Measurements from ENCODE around the gene UBIAD1. TPM values are rescaled to one million over a fixed set of nuclear protein-coding genes. Genes with fewer than 3 reads are reported as not detected.

The UBIAD1 gene
- total RNA-seq = 10.5 TPM
- long read RNA-seq, transcript UBIAD1-202 (2 exons, 3,646 nt) = major isoform, 33 of 51 reads
- long read RNA-seq, partial matches to known transcripts = 0 of 51 reads
- long read RNA-seq, other reads (novel, unspliced or antisense) = 18 of 51 reads

GRCh38 chr1:11272832-11273594 is at the start of gene UBIAD1:
Gene UBIAD1 (plus strand): TSS chr1:11273198. CDS start chr1:11273532, 334 bp downstream.
- Histone ChIP-seq H3K27me3 (ENCODE audit: low read depth) (no peaks in the 10 kb centered on the region), H3K36me3 (peaks cover 13% of the 10 kb centered on the region), H3K4me1 (peaks cover 34% of the 10 kb centered on the region), H3K9me3 (no peaks in the 10 kb centered on the region), H3K4me3 (peak within 1 kb of the TSS; percentile 71), H3K27ac (peak within 1 kb of the TSS; percentile 96)
- DNase-seq (peak; percentile 87), ATAC-seq (peak; percentile 97 to 98)
- intact Hi-C loops (cut with DNase I) = no loop called here
- peak; percentile 21 for TF ChIP-seq CTCF (IDR thresholded peaks at IDR 0.05)

- Histone ChIP-seq H3K27ac (no peak overlapping the region), H3K4me3 (no peak overlapping the region), H3K4me1 (no peaks in the 10 kb centered on the region), H3K9me3 (no peaks in the 10 kb centered on the region), H3K27me3 (ENCODE audit: low read depth) (no peaks in the 10 kb centered on the region), H3K36me3 (peaks cover 89% of the 10 kb centered on the region)
- no peak for ATAC-seq
- intact Hi-C loops (cut with DNase I) = no loop called here
- no peak for TF ChIP-seq CTCF (IDR thresholded peaks at IDR 0.05)
- no peak for DNase-seq
These were observed 45.6 kb upstream of the UBIAD1 start for GRCh38 chr1:11227106-11228077.

- no peak overlapping the region for H3K4me3 ChIP-seq
- no peak for TF ChIP-seq CTCF (IDR thresholded peaks at IDR 0.05)
- no peak for ATAC-seq
- no peaks in the 10 kb centered on the region for H3K4me1 ChIP-seq
- H3K9me3 ChIP-seq = no peaks in the 10 kb centered on the region
- no peaks in the 10 kb centered on the region for H3K27me3 ChIP-seq (ENCODE audit: low read depth)
- peaks cover 91% of the 10 kb centered on the region for H3K36me3 ChIP-seq
- H3K27ac ChIP-seq = no peak overlapping the region
- intact Hi-C loops (cut with DNase I) = no loop called here
- no peak for DNase-seq
These were observed 43.8 kb upstream of the UBIAD1 start for GRCh38 chr1:11229203-11229602.

GRCh38 chr1:11233208-11233607 is 39.8 kb upstream of the UBIAD1 start:
- H3K36me3 ChIP-seq = peaks cover 100% of the 10 kb centered on the region
- ATAC-seq (no peak), DNase-seq (no peak)
- no peak overlapping the region for H3K4me3 ChIP-seq
- intact Hi-C loops (cut with DNase I) = no loop called here
- TF ChIP-seq CTCF (IDR thresholded peaks at IDR 0.05) = no peak
- peaks cover 4% of the 10 kb centered on the region for H3K4me1 ChIP-seq
- no peaks in the 10 kb centered on the region for H3K27me3 ChIP-seq (ENCODE audit: low read depth)
- H3K27ac ChIP-seq = no peak overlapping the region
- no peaks in the 10 kb centered on the region for H3K9me3 ChIP-seq

- intact Hi-C loops (cut with DNase I) = no loop called here
- DNase-seq (no peak), ATAC-seq (peak in 1 of 2 donors; percentile 15)
- Histone ChIP-seq H3K27ac (peak overlapping the region; percentile 10), H3K4me1 (peaks cover 4% of the 10 kb centered on the region), H3K27me3 (ENCODE audit: low read depth) (no peaks in the 10 kb centered on the region), H3K4me3 (no peak overlapping the region), H3K9me3 (no peaks in the 10 kb centered on the region), H3K36me3 (peaks cover 98% of the 10 kb centered on the region)
- no peak for TF ChIP-seq CTCF (IDR thresholded peaks at IDR 0.05)
These were observed 35.6 kb upstream of the UBIAD1 start for GRCh38 chr1:11237356-11237755.
